Endothelial cell of umbilical vein (primary cell): ENCODE results near the gene ZNF283. TPM values are rescaled to one million over a fixed set of nuclear protein-coding genes. Genes with fewer than 3 reads are reported as not detected.
"Not testable (repeated sequence)": the region's sequence is repeated elsewhere in the genome, so short reads cannot be mapped to it uniquely, and the experiment has no call there.

Source experiments
- BruUV-seq: library from RNA; stranded (reverse); fragments of 400-500 nt; replicated peaks from 2 replicates; lab custom pipeline; 2021; lab: Mats Ljungman, UMichigan
- CTCF ChIA-PET: fragments of 300-600, 350-600 bp; sonication (Branson Sonifier 250); formaldehyde crosslinking; loops from one replicate; lab custom pipeline; 2021; ENCODE audit warnings: antibody characterized with exemption, inconsistent platforms; lab: Charles Lee
- POLR2A ChIA-PET: fragments of 300-600, 350-600 bp; sonication (Branson Sonifier 250); formaldehyde crosslinking; loops from one replicate; lab custom pipeline; 2021; ENCODE audit warnings: antibody characterized with exemption, inconsistent platforms; lab: Charles Lee
- DNase-seq: peaks from one replicate; pipeline ENCODE4 v3.0.0-alpha.2; 2011; ENCODE audit warnings: low read depth, low spot score
- FAIRE-seq: peaks from 2 replicates; lab custom pipeline; 2011; peaks lifted over from hg19 to GRCh38; lab: Jason Lieb, UNC
- H2AFZ ChIP-seq: 2 replicates; pipeline ENCODE4 v1.6.0; 2012; ENCODE audit warnings: low read depth, low read length, control low read depth, inconsistent platforms
- H3K27ac ChIP-seq: 2 replicates; pipeline ENCODE4 v1.5.1; 2011; ENCODE audit warnings: low read depth, mild to moderate bottlenecking, control low read depth, low read length, moderate library complexity; ENCODE audit not compliant: insufficient read depth
- H3K27me3 ChIP-seq, 2 experiments: 2 replicates each; pipeline versions ENCODE4 v1.6.0 to v1.6.1; 2011; ENCODE audit warnings: low read length in 2 of 2, mixed read lengths in 1 of 2; ENCODE audit not compliant: control insufficient read depth in 2 of 2, insufficient read depth in 2 of 2
- H3K36me3 ChIP-seq, 2 experiments: 2 replicates in 1 of 2; 3 replicates in 1 of 2; pipeline ENCODE4 v1.5.1; 2011; ENCODE audit warnings: low read length in 2 of 2, mild to moderate bottlenecking in 1 of 2, moderate library complexity in 1 of 2; ENCODE audit not compliant: control insufficient read depth in 2 of 2, insufficient read depth in 2 of 2; ENCODE audit errors: extremely low read depth in 1 of 2
- H3K4me1 ChIP-seq: 3 replicates; pipeline ENCODE4 v1.5.1; 2011; ENCODE audit warnings: mild to moderate bottlenecking, low read length; ENCODE audit not compliant: control insufficient read depth, insufficient read depth; ENCODE audit errors: extremely low read depth
- H3K4me2 ChIP-seq: 2 replicates; pipeline ENCODE4 v1.6.1; 2011; ENCODE audit warnings: low read length, control low read depth, mixed read lengths; ENCODE audit not compliant: insufficient read depth
- H3K4me3 ChIP-seq, 3 experiments: fragments of 200-600 bp in 1 of 3; sonication (generic), shearing (Covaris generic) in 1 of 3; replicated peaks in 1 of 3; 2 replicates each; pipeline ENCODE4 v1.5.1; 2011 to 2016; ENCODE audit warnings: control low read depth in 3 of 3, low read length in 3 of 3, mild to moderate bottlenecking in 2 of 3, inconsistent platforms in 1 of 3, low read depth in 1 of 3, moderate library complexity in 1 of 3; ENCODE audit not compliant: insufficient read depth in 1 of 3
- H3K79me2 ChIP-seq: 2 replicates; pipeline ENCODE4 v1.6.0; 2012; ENCODE audit warnings: low read length, inconsistent platforms; ENCODE audit not compliant: control insufficient read depth, insufficient read depth
- H3K9ac ChIP-seq: replicated peaks from 2 replicates; pipeline ENCODE3; 2011; ENCODE audit warnings: low read length, control low read depth; ENCODE audit not compliant: insufficient read depth; ENCODE audit errors: extremely low read depth
- H3K9me1 ChIP-seq: replicated peaks from 3 replicates; pipeline ENCODE4 v1.6.0; 2011; ENCODE audit warnings: mild to moderate bottlenecking, low read length; ENCODE audit not compliant: control insufficient read depth, insufficient read depth; ENCODE audit errors: extremely low read depth
- H3K9me3 ChIP-seq: replicated peaks from 2 replicates; pipeline ENCODE4 v1.5.1; 2012; ENCODE audit warnings: low read length, inconsistent platforms; ENCODE audit not compliant: control insufficient read depth, insufficient read depth
- H4K20me1 ChIP-seq: replicated peaks from 2 replicates; pipeline ENCODE3; 2011; ENCODE audit warnings: mild to moderate bottlenecking, low read length; ENCODE audit not compliant: control insufficient read depth, insufficient read depth; ENCODE audit errors: extremely low read depth
- EZH2 ChIP-seq: IDR thresholded peaks from 2 replicates; pipeline ENCODE4 v1.6.1; 2012; ENCODE audit warnings: borderline replicate concordance, low read depth, mild to moderate bottlenecking, moderate library complexity, low read length, inconsistent platforms; ENCODE audit not compliant: severe bottlenecking
- FOS ChIP-seq: IDR thresholded peaks from 2 replicates; pipeline ENCODE4 v1.6.1; 2011; ENCODE audit warnings: mild to moderate bottlenecking, low read length, moderate library complexity, borderline replicate concordance; ENCODE audit not compliant: insufficient read depth
- GATA2 ChIP-seq: IDR thresholded peaks from 2 replicates; pipeline ENCODE4 v1.7.0; 2011; ENCODE audit warnings: low read depth, mild to moderate bottlenecking, moderate library complexity, mixed read lengths, low read length; ENCODE audit not compliant: insufficient read length, insufficient read depth
- JUN ChIP-seq: IDR thresholded peaks from 2 replicates; pipeline ENCODE4 v1.6.1; 2011; ENCODE audit warnings: borderline replicate concordance, low read depth; ENCODE audit not compliant: insufficient read length, insufficient read depth
- MAX ChIP-seq: IDR thresholded peaks from 2 replicates; pipeline ENCODE4 v1.6.1; 2011; ENCODE audit not compliant: insufficient read depth, insufficient read length
- MYC ChIP-seq: IDR thresholded peaks from one replicate; pipeline ENCODE4 v1.6.1; 2011; ENCODE audit warnings: mild to moderate bottlenecking, low read depth, low read length
- POLR2A ChIP-seq: IDR thresholded peaks from 2 replicates; pipeline ENCODE4 v1.6.1; 2012; ENCODE audit warnings: low read depth, mild to moderate bottlenecking, control low read depth, low read length
- POLR2AphosphoS5 ChIP-seq: IDR thresholded peaks from 2 replicates; pipeline ENCODE4 v1.6.1; 2012; ENCODE audit warnings: low read depth, mild to moderate bottlenecking, control low read depth, low read length, moderate library complexity; ENCODE audit not compliant: insufficient read depth
- dilution Hi-C: fragments of 300-500 bp; cut with MboI; formaldehyde crosslinking; loops from one replicate; pipeline ENCODE4 v1.15.0; 2019; ENCODE audit warnings: low sequenced_read_pairs; ENCODE audit not compliant: extremely low pct_ligation_motif_present
- intact Hi-C: fragments of 100-400 bp; cut with micrococcal nuclease; formaldehyde crosslinking; loops from one replicate; pipeline ENCODE4 v1.10.0; 2022
- polyA plus RNA-seq, 4 experiments: library from polyadenylated mRNA; depleted of rRNA in 3 of 4; stranded (reverse) in 3 of 4; unstranded in 1 of 4; fragments of >200 nt; gene quantifications; 2 replicates each; pipeline versions ENCODE4 v1.2.1 to v1.2.3, GENCODE V29; 2011 to 2012; ENCODE audit warnings: missing spikeins in 1 of 4
- total RNA-seq: library from RNA; stranded (reverse); gene quantifications from 2 replicates; pipeline ENCODE4 v1.2.3, GENCODE V29; 2021
- TF ChIP-seq, protein P1 (sequence below), 2 donors: IDR thresholded peaks; 1 replicate in 1 of 2; 2 replicates in 1 of 2; pipeline ENCODE4 v1.5.1; 2011; ENCODE audit warnings: low read length in 2 of 2, mild to moderate bottlenecking in 2 of 2, moderate library complexity in 2 of 2, control low read depth in 1 of 2, inconsistent platforms in 1 of 2, low read depth in 1 of 2; ENCODE audit not compliant: insufficient read depth in 1 of 2; ENCODE audit errors: extremely low read depth in 1 of 2

The ZNF283 gene
- total and polyA plus RNA-seq, 2 donors (not counting 3 experiments of a cell fraction or from before 2014, with no cell fraction given): 1.9 to 10.7 TPM

- no peak for FAIRE-seq
- dilution Hi-C loops: no loop called here
- Histone ChIP-seq H3K27me3 (no peaks in the 10 kb centered on the region), H3K9me3 (no peaks in the 10 kb centered on the region), H4K20me1 (no peaks in the 10 kb centered on the region), H2AFZ (no peak overlapping the region), H3K4me1 (no peaks in the 10 kb centered on the region), H3K4me2 (no peak overlapping the region), H3K79me2 (no peaks in the 10 kb centered on the region), H3K9ac (no peak overlapping the region), H3K27ac (no peak overlapping the region), H3K4me3 (no peak overlapping the region), H3K9me1 (no peaks in the 10 kb centered on the region), H3K36me3 (no peaks in the 10 kb centered on the region)
- no peak for DNase-seq
- no TSS peak for BruUV-seq
- TF ChIP-seq GATA2: no peak
- TF ChIP-seq FOS: no peak
- TF ChIP-seq MAX: no peak
- no peak for TF ChIP-seq JUN
- TF ChIP-seq POLR2A: no peak
- TF ChIP-seq MYC: no peak
- no peak for TF ChIP-seq POLR2AphosphoS5
- no peak for TF ChIP-seq EZH2
- TF ChIP-seq, protein P1, sequence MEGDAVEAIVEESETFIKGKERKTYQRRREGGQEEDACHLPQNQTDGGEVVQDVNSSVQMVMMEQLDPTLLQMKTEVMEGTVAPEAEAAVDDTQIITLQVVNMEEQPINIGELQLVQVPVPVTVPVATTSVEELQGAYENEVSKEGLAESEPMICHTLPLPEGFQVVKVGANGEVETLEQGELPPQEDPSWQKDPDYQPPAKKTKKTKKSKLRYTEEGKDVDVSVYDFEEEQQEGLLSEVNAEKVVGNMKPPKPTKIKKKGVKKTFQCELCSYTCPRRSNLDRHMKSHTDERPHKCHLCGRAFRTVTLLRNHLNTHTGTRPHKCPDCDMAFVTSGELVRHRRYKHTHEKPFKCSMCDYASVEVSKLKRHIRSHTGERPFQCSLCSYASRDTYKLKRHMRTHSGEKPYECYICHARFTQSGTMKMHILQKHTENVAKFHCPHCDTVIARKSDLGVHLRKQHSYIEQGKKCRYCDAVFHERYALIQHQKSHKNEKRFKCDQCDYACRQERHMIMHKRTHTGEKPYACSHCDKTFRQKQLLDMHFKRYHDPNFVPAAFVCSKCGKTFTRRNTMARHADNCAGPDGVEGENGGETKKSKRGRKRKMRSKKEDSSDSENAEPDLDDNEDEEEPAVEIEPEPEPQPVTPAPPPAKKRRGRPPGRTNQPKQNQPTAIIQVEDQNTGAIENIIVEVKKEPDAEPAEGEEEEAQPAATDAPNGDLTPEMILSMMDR (IDR thresholded peaks at IDR 0.05; ENCODE audit: extremely low read depth in 1 of 2, insufficient read depth in 1 of 2, low read depth in 1 of 2, low read length in 2 of 2): no peak
- intact Hi-C loops: no loop called here
- ChIA-PET POLR2A (no interaction called here), CTCF (no interaction called here)
Measured at GRCh38 chr19:43858174-43858573, 31.1 kb downstream of the ZNF283 start.

- dilution Hi-C loops, H3K9me3 ChIP-seq, H3K4me3 ChIP-seq, H3K27me3 ChIP-seq, CTCF ChIA-PET, BruUV-seq, FAIRE-seq, H3K9me1 ChIP-seq, H3K4me2 ChIP-seq, intact Hi-C loops, H3K4me1 ChIP-seq, H4K20me1 ChIP-seq, H3K36me3 ChIP-seq, H3K9ac ChIP-seq, DNase-seq, H3K27ac ChIP-seq, POLR2A ChIA-PET, H2AFZ ChIP-seq, H3K79me2 ChIP-seq: not testable (repeated sequence)
Measured at GRCh38 chr19:43866923-43867322, 39.8 kb downstream of the ZNF283 start.
